ENCODE data around the gene SLC9A8. TPM values are rescaled to one million over a fixed set of nuclear protein-coding genes. Genes with fewer than 3 reads are reported as not detected.

SLC9A8 gene
- total and polyA plus RNA-seq, 9 of the 15 experiments (the other 6 are each of a cell fraction or from before 2014, with no cell fraction given) = 0.56 to 9.7 (median 5.0) TPM

GRCh38 chr20:49901588-49901987, 89.0 kb downstream of the SLC9A8 start (continued):
- no peak for TF ChIP-seq KDM2B (CRISPR knock-in tag; IDR thresholded peaks at IDR 0.05)
- TF ChIP-seq CEBPG (CRISPR knock-in tag; IDR thresholded peaks at IDR 0.05) = no peak
- no peak for TF ChIP-seq CEBPG (tag; conservative IDR thresholded peaks at IDR 0.05 in 1 of 2, IDR thresholded peaks at IDR 0.05 in 1 of 2)
- no peak for TF ChIP-seq BACH1 (tag; IDR thresholded peaks at IDR 0.05)
- no peak for TF ChIP-seq ZNF75A (CRISPR knock-in tag; IDR thresholded peaks at IDR 0.05)
- TF ChIP-seq CTCF (IDR thresholded peaks at IDR 0.05 in 2 of 3, conservative IDR thresholded peaks at IDR 0.05 in 1 of 3; ENCODE audit: insufficient read depth in 2 of 3, low read depth in 1 of 3, low read length in 3 of 3) = no peak
- no peak for TF ChIP-seq ZBTB26 (CRISPR knock-in tag; IDR thresholded peaks at IDR 0.05)
- TF ChIP-seq, protein P1, sequence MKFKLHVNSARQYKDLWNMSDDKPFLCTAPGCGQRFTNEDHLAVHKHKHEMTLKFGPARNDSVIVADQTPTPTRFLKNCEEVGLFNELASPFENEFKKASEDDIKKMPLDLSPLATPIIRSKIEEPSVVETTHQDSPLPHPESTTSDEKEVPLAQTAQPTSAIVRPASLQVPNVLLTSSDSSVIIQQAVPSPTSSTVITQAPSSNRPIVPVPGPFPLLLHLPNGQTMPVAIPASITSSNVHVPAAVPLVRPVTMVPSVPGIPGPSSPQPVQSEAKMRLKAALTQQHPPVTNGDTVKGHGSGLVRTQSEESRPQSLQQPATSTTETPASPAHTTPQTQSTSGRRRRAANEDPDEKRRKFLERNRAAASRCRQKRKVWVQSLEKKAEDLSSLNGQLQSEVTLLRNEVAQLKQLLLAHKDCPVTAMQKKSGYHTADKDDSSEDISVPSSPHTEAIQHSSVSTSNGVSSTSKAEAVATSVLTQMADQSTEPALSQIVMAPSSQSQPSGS (CRISPR knock-in tag; IDR thresholded peaks at IDR 0.05) = no peak
- no peak for TF ChIP-seq HDAC3 (IDR thresholded peaks at IDR 0.05; ENCODE audit: borderline replicate concordance, partially characterized antibody)
- no peak for TF ChIP-seq TRIM24 (IDR thresholded peaks at IDR 0.05)
- TF ChIP-seq, protein P2, sequence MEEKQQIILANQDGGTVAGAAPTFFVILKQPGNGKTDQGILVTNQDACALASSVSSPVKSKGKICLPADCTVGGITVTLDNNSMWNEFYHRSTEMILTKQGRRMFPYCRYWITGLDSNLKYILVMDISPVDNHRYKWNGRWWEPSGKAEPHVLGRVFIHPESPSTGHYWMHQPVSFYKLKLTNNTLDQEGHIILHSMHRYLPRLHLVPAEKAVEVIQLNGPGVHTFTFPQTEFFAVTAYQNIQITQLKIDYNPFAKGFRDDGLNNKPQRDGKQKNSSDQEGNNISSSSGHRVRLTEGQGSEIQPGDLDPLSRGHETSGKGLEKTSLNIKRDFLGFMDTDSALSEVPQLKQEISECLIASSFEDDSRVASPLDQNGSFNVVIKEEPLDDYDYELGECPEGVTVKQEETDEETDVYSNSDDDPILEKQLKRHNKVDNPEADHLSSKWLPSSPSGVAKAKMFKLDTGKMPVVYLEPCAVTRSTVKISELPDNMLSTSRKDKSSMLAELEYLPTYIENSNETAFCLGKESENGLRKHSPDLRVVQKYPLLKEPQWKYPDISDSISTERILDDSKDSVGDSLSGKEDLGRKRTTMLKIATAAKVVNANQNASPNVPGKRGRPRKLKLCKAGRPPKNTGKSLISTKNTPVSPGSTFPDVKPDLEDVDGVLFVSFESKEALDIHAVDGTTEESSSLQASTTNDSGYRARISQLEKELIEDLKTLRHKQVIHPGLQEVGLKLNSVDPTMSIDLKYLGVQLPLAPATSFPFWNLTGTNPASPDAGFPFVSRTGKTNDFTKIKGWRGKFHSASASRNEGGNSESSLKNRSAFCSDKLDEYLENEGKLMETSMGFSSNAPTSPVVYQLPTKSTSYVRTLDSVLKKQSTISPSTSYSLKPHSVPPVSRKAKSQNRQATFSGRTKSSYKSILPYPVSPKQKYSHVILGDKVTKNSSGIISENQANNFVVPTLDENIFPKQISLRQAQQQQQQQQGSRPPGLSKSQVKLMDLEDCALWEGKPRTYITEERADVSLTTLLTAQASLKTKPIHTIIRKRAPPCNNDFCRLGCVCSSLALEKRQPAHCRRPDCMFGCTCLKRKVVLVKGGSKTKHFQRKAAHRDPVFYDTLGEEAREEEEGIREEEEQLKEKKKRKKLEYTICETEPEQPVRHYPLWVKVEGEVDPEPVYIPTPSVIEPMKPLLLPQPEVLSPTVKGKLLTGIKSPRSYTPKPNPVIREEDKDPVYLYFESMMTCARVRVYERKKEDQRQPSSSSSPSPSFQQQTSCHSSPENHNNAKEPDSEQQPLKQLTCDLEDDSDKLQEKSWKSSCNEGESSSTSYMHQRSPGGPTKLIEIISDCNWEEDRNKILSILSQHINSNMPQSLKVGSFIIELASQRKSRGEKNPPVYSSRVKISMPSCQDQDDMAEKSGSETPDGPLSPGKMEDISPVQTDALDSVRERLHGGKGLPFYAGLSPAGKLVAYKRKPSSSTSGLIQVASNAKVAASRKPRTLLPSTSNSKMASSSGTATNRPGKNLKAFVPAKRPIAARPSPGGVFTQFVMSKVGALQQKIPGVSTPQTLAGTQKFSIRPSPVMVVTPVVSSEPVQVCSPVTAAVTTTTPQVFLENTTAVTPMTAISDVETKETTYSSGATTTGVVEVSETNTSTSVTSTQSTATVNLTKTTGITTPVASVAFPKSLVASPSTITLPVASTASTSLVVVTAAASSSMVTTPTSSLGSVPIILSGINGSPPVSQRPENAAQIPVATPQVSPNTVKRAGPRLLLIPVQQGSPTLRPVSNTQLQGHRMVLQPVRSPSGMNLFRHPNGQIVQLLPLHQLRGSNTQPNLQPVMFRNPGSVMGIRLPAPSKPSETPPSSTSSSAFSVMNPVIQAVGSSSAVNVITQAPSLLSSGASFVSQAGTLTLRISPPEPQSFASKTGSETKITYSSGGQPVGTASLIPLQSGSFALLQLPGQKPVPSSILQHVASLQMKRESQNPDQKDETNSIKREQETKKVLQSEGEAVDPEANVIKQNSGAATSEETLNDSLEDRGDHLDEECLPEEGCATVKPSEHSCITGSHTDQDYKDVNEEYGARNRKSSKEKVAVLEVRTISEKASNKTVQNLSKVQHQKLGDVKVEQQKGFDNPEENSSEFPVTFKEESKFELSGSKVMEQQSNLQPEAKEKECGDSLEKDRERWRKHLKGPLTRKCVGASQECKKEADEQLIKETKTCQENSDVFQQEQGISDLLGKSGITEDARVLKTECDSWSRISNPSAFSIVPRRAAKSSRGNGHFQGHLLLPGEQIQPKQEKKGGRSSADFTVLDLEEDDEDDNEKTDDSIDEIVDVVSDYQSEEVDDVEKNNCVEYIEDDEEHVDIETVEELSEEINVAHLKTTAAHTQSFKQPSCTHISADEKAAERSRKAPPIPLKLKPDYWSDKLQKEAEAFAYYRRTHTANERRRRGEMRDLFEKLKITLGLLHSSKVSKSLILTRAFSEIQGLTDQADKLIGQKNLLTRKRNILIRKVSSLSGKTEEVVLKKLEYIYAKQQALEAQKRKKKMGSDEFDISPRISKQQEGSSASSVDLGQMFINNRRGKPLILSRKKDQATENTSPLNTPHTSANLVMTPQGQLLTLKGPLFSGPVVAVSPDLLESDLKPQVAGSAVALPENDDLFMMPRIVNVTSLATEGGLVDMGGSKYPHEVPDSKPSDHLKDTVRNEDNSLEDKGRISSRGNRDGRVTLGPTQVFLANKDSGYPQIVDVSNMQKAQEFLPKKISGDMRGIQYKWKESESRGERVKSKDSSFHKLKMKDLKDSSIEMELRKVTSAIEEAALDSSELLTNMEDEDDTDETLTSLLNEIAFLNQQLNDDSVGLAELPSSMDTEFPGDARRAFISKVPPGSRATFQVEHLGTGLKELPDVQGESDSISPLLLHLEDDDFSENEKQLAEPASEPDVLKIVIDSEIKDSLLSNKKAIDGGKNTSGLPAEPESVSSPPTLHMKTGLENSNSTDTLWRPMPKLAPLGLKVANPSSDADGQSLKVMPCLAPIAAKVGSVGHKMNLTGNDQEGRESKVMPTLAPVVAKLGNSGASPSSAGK (IDR thresholded peaks at IDR 0.05) = no peak
- TF ChIP-seq U2AF1 (optimal IDR thresholded peaks at IDR 0.05; ENCODE audit: low read depth, low read length) = no peak

Data from K562 (cell line).